Left lung (tissue), 10 donors: ENCODE results near the gene KLF13. TPM values are rescaled to one million over a fixed set of nuclear protein-coding genes. Genes with fewer than 3 reads are reported as not detected.
A peak's percentile ranks its signal among the peaks of the same experiment; 100 is the strongest.

Experiments
- ATAC-seq: fragments of 200-7000 bp; cut with Tn5 transposase; one replicate; pipeline ENCODE4 v1.9.1; 2020; ENCODE audit warnings: moderate library complexity
- DNase-seq, 4 donors: peaks; one replicate each; pipeline ENCODE4 v3.0.0-alpha.2; 2013 to 2020
- H3K27ac ChIP-seq, 2 donors: fragments of 200-600 bp; sonication (generic) in 1 of 2; one replicate each; pipeline versions ENCODE4 v1.5.0 to v1.8.0; 2020 to 2021
- H3K27me3 ChIP-seq, 2 donors: fragments of 200-600 bp; sonication (generic) in 1 of 2; one replicate each; pipeline versions ENCODE4 v1.5.0 to v1.8.0; 2020 to 2021
- H3K36me3 ChIP-seq, 2 donors: fragments of 200-600 bp; sonication (generic) in 1 of 2; one replicate each; pipeline versions ENCODE4 v1.5.0 to v1.8.0; 2020 to 2021
- H3K4me1 ChIP-seq, 2 donors: fragments of 200-600 bp; one replicate each; pipeline ENCODE4 v1.8.0; 2021
- H3K4me3 ChIP-seq, 2 donors: fragments of 200-600 bp; sonication (generic) in 1 of 2; one replicate each; pipeline versions ENCODE4 v1.5.0 to v1.8.0; 2020 to 2021; ENCODE audit warnings: mild to moderate bottlenecking in 1 of 2
- H3K9me3 ChIP-seq, 2 donors: fragments of 200-600 bp; sonication (generic) in 1 of 2; one replicate each; pipeline versions ENCODE4 v1.5.0 to v1.8.0; 2020 to 2021
- intact Hi-C, 2 donors: fragments of 100-400 bp; cut with DNase I; formaldehyde crosslinking; loops; one replicate each; pipeline versions ENCODE4 v1.11.2 to v1.14.2; 2022
- polyA plus RNA-seq, 6 donors: library from polyadenylated mRNA; unstranded; fragments of 120-200 nt; gene quantifications; one replicate each; pipeline ENCODE4 v1.2.1, GENCODE V29; 2013; ENCODE audit not compliant: insufficient read length in 6 of 6
- total RNA-seq, 2 donors: library from RNA; stranded (reverse); fragmentation: NEBNext Ultra II Directional; extraction: Animal tissue kit (Norgen Biotek cat#: 25700); gene quantifications; one replicate each; pipeline ENCODE4 v1.2.1, GENCODE V29; 2021
- TF ChIP-seq, protein P1 (sequence below), 2 donors: fragments of 200-600 bp; sonication (generic) in 1 of 2; IDR thresholded peaks; one replicate each; pipeline versions ENCODE4 v1.5.0 to v1.8.0; 2021; ENCODE audit warnings: antibody characterized with exemption in 2 of 2
- donor health status: DM: no; HTN: yes; CAD: no.
- donor health status: DM: no; HTN: no; CAD: no.

The KLF13 gene
- total and polyA plus RNA-seq, 8 donors = 44.7 to 116 (median 61.4) TPM

DNA sequence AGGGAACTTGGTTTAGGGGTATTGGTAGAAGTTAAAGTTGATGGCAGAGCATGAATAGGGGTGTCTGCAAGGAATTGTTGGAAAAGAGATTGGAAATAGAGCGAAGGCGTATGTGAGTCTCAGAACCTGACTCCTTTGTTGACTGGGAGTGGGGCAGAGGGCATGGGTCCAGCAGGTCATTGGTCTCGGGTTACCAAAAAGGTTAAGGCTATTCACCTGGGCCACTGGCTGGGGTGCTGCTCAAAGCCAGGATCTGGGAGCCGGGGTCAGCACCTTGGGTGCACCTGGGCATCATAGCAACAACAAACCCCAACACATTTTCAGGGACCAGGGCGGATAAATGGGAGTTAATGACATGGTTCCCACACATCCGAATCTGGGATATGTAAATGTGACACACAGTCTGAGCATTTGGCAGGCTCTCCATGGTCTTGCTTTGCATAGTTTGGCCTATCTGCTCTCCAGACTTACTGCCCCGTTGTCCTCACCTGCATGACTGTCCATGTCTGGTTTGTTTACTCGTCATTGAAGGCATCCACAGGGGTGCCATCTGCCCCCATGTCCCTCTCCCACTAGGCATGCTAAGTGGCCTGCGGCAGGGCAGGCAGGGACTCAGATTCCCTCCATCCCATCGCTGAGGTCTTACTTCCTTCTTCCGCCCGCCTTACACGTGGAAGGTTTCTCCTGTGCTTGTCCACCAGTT, 10.1 kb downstream of the KLF13 start:
- no peaks in the 10 kb centered on the region for H3K27me3 ChIP-seq
- intact Hi-C loops = no loop called here
- TF ChIP-seq, protein P1, sequence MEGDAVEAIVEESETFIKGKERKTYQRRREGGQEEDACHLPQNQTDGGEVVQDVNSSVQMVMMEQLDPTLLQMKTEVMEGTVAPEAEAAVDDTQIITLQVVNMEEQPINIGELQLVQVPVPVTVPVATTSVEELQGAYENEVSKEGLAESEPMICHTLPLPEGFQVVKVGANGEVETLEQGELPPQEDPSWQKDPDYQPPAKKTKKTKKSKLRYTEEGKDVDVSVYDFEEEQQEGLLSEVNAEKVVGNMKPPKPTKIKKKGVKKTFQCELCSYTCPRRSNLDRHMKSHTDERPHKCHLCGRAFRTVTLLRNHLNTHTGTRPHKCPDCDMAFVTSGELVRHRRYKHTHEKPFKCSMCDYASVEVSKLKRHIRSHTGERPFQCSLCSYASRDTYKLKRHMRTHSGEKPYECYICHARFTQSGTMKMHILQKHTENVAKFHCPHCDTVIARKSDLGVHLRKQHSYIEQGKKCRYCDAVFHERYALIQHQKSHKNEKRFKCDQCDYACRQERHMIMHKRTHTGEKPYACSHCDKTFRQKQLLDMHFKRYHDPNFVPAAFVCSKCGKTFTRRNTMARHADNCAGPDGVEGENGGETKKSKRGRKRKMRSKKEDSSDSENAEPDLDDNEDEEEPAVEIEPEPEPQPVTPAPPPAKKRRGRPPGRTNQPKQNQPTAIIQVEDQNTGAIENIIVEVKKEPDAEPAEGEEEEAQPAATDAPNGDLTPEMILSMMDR (IDR thresholded peaks at IDR 0.05) = no peak
- H3K4me3 ChIP-seq = no peak overlapping the region
- no peaks in the 10 kb centered on the region for H3K9me3 ChIP-seq
- ATAC-seq (no peak), DNase-seq (peak in 1 of 4 donors; percentile 27)
- H3K4me1 ChIP-seq = peaks cover 61 to 99% of the 10 kb centered on the region in 2 donors
- H3K27ac ChIP-seq = peak overlapping the region; percentile 34 to 85
- peaks cover 0 to 17% of the 10 kb centered on the region in 2 donors for H3K36me3 ChIP-seq

DNA sequence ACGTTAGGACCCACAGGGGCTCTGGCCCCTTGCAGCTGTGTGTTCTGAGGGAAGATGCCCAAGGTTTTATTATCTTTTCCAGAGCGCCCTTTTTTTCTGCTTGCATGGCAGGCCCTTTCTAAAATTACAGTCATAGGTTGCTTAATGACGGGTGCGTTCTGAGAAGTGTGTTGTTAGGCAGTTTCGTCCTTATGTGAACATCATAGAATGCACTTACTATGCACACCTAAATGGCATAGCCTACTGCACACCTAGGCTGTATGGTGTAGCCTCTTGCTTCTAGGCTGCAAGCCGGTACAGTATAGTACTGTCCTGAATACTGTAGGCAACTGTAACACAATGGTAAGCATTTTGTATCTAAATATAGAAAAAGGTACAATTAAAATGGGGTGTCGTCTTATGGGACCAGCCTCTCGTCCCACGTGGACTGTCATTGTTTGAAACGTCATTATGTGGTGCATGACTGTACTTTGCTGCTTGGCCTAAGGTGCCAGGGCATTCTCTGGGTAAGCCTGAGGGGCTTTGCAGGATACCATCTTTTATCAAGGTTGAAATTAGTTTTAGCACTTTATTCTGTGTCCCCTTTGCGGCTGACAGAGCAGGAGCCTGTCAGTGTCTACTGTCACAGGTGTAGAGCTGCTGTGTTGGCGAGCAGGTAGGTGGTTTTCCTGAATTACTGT, 10.9 kb downstream of the KLF13 start:
- no peak for ATAC-seq
- intact Hi-C loops = no loop called here
- Histone ChIP-seq H3K9me3 (no peaks in the 10 kb centered on the region), H3K4me3 (no peak overlapping the region), H3K36me3 (peaks cover 0 to 17% of the 10 kb centered on the region in 2 donors), H3K27me3 (no peaks in the 10 kb centered on the region), H3K27ac (peak overlapping the region; percentile 70 to 85), H3K4me1 (peaks cover 61 to 99% of the 10 kb centered on the region in 2 donors)
- peak in 1 of 4 donors; percentile 19 for DNase-seq
- TF ChIP-seq, protein P1 (IDR thresholded peaks at IDR 0.05) = no peak

DNA sequence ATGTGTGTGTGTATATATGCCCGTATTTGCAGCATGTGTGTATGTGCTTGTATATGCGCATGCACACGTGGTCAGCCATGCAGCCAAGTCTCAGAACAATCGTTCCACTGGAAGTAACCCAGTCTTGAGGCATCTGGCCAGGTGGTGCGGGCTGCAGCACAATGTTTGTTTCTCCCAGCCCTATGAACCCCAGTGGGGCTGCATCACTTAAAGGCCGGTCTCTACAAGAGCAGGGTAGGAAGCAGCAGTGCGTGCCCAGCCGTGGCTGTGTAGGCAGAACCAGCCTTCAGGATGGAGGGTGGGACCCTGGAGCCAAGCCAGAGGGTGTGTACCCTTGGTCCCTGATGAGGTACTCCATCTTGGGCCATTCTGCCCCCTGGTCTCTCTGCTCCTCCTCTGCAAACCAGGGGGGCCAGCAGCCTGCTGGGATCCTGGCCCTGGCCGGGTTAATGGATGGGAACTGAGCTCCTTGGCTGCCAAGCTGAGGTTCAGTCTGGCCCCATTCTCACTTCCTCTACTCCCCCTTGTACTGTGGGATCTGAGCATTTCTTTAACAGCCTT, 11.8 kb downstream of the KLF13 start:
- H3K4me1 ChIP-seq = peaks cover 61 to 99% of the 10 kb centered on the region in 2 donors
- DNase-seq (peak in 1 of 4 donors; percentile 56), ATAC-seq (peak; percentile 27)
- TF ChIP-seq, protein P1 (IDR thresholded peaks at IDR 0.05) = no peak
- H3K27ac ChIP-seq = peak overlapping the region; percentile 70 to 85
- H3K36me3 ChIP-seq = peaks cover 0 to 17% of the 10 kb centered on the region in 2 donors
- H3K9me3 ChIP-seq = no peaks in the 10 kb centered on the region
- no peak overlapping the region for H3K4me3 ChIP-seq
- H3K27me3 ChIP-seq = no peaks in the 10 kb centered on the region
- intact Hi-C loops = no loop called here

DNA sequence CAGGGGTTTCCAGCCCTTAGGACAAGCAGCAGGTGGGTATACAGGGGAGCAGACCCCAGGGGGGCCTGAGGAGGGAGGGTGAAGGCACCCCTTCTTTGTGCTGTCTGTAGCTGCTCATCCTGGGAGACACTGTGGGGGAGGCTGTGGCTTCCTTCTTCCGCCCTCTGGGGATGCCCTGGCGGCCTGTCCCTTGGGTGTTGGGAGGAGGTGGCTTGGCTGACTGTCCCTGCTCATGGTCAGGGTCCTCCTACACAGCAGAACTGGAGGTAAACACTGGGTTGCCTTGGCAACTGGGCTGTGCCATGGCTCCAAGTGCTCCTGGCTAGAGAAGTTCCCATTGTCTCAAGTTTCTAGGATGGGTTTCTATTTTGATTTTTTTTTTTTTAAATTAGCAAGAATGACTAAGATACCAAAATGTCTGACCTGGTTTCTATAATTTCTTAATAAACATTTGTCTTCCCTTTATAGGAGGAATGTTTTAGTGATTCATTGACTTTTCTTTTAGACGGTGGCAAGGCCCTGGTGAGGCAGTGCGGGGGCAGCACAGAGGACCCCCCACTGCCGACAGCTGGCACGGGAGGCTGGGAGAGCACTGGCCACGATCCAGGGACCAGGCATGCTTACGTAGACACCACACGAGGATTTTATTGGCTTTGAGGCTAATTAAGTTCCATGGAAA, 12.4 kb downstream of the KLF13 start:
- no peaks in the 10 kb centered on the region for H3K27me3 ChIP-seq
- ATAC-seq = peak; percentile 61
- H3K4me3 ChIP-seq = no peak overlapping the region
- TF ChIP-seq, protein P1 (IDR thresholded peaks at IDR 0.05) = no peak
- intact Hi-C loops = no loop called here
- H3K9me3 ChIP-seq = no peaks in the 10 kb centered on the region
- H3K27ac ChIP-seq = peak overlapping the region; percentile 70 to 85
- peaks cover 0 to 17% of the 10 kb centered on the region in 2 donors for H3K36me3 ChIP-seq
- peak in 2 of 4 donors; percentile 73 to 87 for DNase-seq
- peaks cover 65 to 99% of the 10 kb centered on the region in 2 donors for H3K4me1 ChIP-seq
